Measurements from ENCODE around the gene DAPK1.

DAPK1 gene

DNA sequence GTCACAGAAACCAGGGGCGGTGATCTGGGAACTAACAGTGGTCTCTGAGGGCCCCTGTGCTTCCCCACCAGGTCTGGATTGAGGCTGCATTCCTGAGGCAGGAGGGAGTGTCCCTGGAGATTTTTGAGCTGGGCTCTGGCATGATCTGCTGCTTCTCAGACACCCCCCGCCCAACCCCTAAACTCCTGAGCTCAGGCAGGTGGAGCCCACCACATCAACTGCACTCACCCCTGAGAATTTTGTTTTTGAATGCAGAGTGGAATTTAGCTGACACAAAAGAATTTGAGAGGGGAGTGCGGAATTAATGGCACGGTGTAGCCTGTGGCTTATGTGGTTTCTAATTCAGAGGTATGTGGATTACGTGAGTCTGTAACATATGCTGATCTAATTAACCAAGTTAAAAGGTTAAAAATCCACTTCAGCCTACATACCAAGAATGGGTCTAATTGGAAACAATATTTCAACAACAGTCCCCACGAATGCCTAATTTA is 204.3 kb downstream of the DAPK1 start:
- DNase-seq: no peak
- Histone ChIP-seq H3K36me3 (peaks cover 0 to 31% (median 0%) of the 10 kb centered on the region in 3 donors), H3K4me3 (no peak overlapping the region), H3K9me3 (no peaks in the 10 kb centered on the region), H3K27me3 (no peaks in the 10 kb centered on the region), H3K4me1 (no peaks in the 10 kb centered on the region), H3K27ac (no peak overlapping the region)
- TF ChIP-seq, protein P1, sequence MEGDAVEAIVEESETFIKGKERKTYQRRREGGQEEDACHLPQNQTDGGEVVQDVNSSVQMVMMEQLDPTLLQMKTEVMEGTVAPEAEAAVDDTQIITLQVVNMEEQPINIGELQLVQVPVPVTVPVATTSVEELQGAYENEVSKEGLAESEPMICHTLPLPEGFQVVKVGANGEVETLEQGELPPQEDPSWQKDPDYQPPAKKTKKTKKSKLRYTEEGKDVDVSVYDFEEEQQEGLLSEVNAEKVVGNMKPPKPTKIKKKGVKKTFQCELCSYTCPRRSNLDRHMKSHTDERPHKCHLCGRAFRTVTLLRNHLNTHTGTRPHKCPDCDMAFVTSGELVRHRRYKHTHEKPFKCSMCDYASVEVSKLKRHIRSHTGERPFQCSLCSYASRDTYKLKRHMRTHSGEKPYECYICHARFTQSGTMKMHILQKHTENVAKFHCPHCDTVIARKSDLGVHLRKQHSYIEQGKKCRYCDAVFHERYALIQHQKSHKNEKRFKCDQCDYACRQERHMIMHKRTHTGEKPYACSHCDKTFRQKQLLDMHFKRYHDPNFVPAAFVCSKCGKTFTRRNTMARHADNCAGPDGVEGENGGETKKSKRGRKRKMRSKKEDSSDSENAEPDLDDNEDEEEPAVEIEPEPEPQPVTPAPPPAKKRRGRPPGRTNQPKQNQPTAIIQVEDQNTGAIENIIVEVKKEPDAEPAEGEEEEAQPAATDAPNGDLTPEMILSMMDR (IDR thresholded peaks at IDR 0.05): no peak
- intact Hi-C loops (cut with DNase I; ENCODE audit: low total_unique reads): no loop called here

DNA sequence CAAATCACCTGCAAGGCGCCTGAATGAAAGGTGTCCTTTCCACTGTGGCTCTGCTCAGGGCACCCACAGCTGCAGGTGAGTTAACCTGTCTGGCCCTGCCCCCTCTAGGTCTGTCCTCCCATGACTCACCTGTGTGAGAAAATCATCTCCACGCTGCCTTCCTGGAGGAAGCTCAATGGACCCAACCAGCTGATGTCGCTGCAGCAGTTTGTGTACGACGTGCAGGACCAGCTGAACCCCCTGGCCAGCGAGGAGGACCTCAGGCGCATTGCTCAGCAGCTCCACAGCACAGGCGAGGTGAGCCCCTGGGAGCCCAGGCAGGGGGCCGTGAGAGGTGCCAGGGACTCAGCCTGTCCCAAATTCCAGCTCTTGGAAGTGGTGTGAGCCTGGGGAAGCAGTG is 205.3 kb downstream of the DAPK1 start:
- Histone ChIP-seq H3K4me1 (no peaks in the 10 kb centered on the region), H3K9me3 (no peaks in the 10 kb centered on the region), H3K36me3 (peaks cover 0 to 23% (median 0%) of the 10 kb centered on the region in 3 donors), H3K27me3 (no peaks in the 10 kb centered on the region), H3K27ac (no peak overlapping the region), H3K4me3 (no peak overlapping the region)
- no peak for DNase-seq
- TF ChIP-seq, protein P1 (IDR thresholded peaks at IDR 0.05): no peak
- intact Hi-C loops (cut with DNase I; ENCODE audit: low total_unique reads): no loop called here

DNA sequence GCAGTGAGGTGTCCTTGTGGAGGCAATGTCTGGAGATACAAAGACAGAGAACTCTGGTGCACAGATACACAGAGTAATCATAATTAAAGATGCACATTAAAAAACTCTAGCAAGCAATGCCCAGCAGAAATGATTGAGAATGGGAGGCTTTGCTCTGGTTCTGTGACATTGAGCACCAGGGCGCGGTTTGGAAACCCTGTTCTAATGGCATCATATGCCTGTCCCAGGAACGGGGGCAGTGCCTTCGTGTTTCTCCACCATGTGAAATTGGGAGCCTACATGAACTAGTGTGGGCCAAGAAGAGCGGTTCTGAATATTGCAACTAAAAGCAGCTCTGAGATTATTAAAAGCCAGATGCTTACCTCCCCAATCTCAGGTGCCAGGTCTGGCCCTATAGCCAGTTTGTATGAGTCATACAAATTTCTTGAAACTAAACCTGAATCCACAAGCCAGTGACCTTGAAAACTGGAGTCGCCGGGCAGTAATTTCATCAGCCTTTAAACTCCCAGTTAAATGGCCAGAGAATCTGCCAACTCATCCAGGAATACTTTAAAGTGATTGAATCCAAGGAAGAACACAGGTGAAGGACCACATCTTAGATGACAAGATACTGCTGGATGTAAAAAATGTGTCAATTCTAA is 206.1 kb downstream of the DAPK1 start:
- TF ChIP-seq, protein P1 (IDR thresholded peaks at IDR 0.05): no peak
- Histone ChIP-seq H3K27me3 (no peaks in the 10 kb centered on the region), H3K27ac (no peak overlapping the region), H3K36me3 (peaks cover 0 to 23% (median 0%) of the 10 kb centered on the region in 3 donors), H3K4me3 (no peak overlapping the region), H3K4me1 (no peaks in the 10 kb centered on the region), H3K9me3 (no peaks in the 10 kb centered on the region)
- intact Hi-C loops (cut with DNase I; ENCODE audit: low total_unique reads): no loop called here
- DNase-seq: no peak

- peaks cover 0 to 23% (median 0%) of the 10 kb centered on the region in 3 donors for H3K36me3 ChIP-seq
- intact Hi-C loops (cut with DNase I; ENCODE audit: low total_unique reads): no loop called here
- H3K27ac ChIP-seq: no peak overlapping the region
These were observed 206.7 kb downstream of the DAPK1 start for GRCh38 chr9:87704342-87704741.

GRCh38 chr9:87706066-87706739 is 208.5 kb downstream of the DAPK1 start:
- no peak for DNase-seq
- Histone ChIP-seq H3K27me3 (no peaks in the 10 kb centered on the region), H3K27ac (no peak overlapping the region), H3K36me3 (peaks cover 0 to 14% (median 0%) of the 10 kb centered on the region in 3 donors), H3K4me1 (no peaks in the 10 kb centered on the region), H3K9me3 (no peaks in the 10 kb centered on the region), H3K4me3 (no peak overlapping the region)
- intact Hi-C loops (cut with DNase I; ENCODE audit: low total_unique reads): no loop called here
- TF ChIP-seq, protein P1 (IDR thresholded peaks at IDR 0.05): no peak

More at GRCh38 chr9:87704342-87704741, 206.7 kb downstream of the DAPK1 start:
- TF ChIP-seq, protein P1 (IDR thresholded peaks at IDR 0.05): no peak
- Histone ChIP-seq H3K27me3 (no peaks in the 10 kb centered on the region), H3K9me3 (no peaks in the 10 kb centered on the region), H3K4me1 (no peaks in the 10 kb centered on the region), H3K4me3 (no peak overlapping the region)
- no peak for DNase-seq

All from tibial artery (tissue), 4 donors.